ENCODE results near the gene P2RX5.

Gene P2RX5

DNA sequence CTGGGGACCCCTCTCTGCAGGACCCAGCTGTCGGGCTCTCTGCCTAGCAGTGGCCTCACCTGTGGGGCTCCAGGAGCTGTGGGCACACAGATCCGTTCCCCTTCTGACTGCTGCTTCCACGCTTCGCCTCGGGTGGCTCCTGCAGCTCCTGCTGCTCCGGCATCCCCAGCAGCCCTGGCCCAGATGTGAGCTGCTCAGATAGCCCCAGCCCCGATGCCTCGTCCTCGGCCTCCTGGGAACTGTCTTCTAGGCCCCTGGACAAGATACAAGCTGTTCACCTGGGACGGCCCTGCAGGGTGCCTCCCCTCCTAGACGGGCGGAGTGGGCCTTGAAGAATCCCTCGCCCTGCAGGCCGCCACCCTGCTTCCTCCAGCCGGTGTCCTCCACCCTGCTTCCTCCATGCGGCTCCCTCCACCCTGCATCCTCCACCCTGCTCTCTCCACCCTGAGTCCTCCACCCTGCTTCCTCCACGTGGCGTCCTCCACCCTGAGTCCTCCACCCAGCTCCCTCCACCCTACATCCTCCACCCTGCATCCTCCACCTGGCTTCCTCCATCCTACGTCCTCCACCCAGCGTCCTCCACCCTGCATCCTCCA, 16.3 kb downstream of the P2RX5 start:
- no peak for DNase-seq

- no peak for DNase-seq
Measured at GRCh38 chr17:3678821-3679530, 17.0 kb downstream of the P2RX5 start.

GRCh38 chr17:3678095-3678820, 17.7 kb downstream of the P2RX5 start:
- no peak for DNase-seq

DNA sequence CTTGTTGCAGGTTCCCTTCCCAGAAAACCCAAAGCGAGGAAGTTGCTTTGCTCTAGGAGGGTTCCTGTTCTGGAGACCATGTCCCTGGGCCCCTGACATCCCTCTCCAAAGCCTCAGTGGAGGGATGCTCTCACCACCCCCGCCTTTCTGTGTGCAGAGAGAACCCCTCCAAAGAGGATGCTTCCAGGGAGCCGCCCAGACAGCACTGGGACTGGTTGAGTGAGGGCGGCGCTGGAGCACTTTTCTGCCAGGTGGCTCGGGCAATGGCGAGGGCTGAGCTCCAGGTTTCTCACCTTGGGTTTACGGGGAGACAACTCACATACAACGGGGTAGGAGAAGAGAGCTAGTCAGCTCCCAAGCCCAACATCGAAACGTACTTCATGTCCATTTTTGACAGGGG, 20.1 kb downstream of the P2RX5 start:
- no peak for DNase-seq

DNA sequence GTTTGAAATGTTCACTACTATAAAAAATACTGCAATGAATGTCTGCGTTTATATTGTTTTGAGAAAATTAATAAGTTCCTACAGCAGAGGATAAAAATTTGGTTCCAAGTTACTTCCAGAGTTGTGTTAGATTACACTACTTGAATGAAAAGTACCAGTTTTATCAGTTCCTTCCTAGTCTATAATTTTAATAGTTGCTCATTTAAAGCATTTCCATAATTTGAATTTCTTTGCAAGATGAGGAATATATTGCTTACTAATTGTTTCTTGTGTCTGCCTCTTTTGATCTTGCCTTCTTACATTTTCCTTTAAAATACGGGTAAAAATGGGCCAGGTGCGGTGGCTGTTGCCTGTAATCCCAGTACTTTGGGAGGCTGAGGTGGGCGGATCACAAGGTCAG, 23.4 kb downstream of the P2RX5 start:
- DNase-seq: no peak

GRCh38 chr17:3669548-3669947, 26.4 kb downstream of the P2RX5 start:
- no peak for DNase-seq

DNA sequence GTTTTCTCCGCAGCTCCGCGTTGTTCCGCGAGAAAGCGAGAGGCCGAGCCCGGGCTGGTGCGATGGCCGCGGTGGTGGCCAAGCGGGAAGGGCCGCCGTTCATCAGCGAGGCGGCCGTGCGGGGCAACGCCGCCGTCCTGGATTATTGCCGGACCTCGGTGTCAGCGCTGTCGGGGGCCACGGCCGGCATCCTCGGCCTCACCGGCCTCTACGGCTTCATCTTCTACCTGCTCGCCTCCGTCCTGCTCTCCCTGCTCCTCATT, 26.9 kb downstream of the P2RX5 start:
- no peak for DNase-seq

- peak; percentile 98 for DNase-seq
Measured at GRCh38 chr17:3668279-3669084, 27.5 kb downstream of the P2RX5 start, which contains the start of the genes EMC6 and TAX1BP3. Gene EMC6 (plus strand): TSS chr17:3668812. CDS start chr17:3669147, 335 bp downstream. Gene TAX1BP3 (minus strand): TSS chr17:3668578. CDS start chr17:3668526, 52 bp downstream.

GRCh38 chr17:3667366-3668278, 28.3 kb downstream of the P2RX5 start:
- no peak for DNase-seq

DNA sequence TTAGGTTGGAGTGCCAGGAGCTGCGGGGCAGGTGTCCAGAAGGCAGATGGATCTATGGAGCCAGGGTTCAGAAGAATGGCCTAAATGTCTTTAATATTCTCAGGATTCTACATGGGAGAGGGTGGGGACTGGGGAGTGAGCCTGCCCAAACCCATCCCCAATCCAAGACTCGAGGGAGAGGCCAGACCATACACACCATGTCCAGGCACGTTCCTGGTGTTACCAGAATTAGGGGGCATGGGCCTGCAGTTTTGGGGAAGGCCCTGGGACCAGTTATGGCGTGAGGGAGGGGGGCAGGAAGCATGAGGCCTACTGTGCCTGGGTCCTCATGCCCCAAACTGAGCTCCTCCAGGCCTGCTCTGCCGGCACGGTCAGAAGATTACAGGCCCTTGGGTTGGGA, 29.4 kb downstream of the P2RX5 start:
- no peak for DNase-seq

GRCh38 chr17:3665834-3666233, 30.1 kb downstream of the P2RX5 start:
- no peak for DNase-seq

DNA sequence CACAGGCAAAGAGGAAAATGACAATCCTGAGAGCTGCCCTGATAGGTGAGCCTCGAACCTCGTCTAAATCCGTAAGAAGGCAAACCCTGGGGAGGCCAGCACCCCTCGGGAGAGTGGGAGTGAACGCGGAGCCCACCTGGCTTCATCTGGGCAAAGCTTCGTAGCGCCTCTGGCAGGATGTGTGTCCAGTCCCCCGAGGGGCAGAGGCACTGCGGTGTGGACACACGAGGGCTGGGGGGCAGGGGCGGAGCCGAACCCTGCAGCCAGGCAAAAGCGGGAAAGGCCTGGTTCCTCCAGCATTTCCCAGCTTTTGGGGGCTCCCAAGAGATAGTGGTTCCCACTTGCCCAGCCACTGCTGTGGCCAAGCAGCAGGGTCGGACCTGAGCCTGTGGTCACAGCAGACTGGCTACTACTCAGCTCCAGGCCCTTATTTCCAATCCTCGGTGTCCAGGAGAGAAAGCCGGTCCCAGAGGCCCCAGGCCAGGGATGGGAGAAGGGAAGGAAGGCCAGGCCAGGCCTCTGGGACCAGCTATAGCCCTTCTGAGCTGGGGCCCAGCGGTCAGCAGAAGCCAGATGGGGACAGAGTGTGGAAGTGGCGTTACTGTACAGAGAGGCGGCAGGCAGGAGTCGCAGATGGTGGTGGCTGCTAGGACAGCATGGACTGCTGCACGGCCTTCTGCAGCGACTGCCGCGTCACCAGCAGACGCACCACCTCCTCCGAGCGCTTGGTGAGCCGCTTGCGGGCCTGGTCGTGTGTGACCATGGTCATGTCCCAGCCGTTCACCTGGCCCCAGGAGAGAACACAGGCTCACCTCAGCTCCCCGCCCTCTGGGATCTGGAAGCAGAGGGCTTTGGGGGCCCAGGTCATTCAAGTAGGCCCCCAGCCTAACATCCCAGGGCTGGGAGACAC, 32.6 kb downstream of the P2RX5 start:
- DNase-seq: no peak

GRCh38 chr17:3660311-3660891, 35.6 kb downstream of the P2RX5 start:
- DNase-seq: no peak

GRCh38 chr17:3659541-3660111, 36.3 kb downstream of the P2RX5 start:
- DNase-seq: no peak

- DNase-seq: no peak
Measured at GRCh38 chr17:3658784-3659449, 37.0 kb downstream of the P2RX5 start.

DNA sequence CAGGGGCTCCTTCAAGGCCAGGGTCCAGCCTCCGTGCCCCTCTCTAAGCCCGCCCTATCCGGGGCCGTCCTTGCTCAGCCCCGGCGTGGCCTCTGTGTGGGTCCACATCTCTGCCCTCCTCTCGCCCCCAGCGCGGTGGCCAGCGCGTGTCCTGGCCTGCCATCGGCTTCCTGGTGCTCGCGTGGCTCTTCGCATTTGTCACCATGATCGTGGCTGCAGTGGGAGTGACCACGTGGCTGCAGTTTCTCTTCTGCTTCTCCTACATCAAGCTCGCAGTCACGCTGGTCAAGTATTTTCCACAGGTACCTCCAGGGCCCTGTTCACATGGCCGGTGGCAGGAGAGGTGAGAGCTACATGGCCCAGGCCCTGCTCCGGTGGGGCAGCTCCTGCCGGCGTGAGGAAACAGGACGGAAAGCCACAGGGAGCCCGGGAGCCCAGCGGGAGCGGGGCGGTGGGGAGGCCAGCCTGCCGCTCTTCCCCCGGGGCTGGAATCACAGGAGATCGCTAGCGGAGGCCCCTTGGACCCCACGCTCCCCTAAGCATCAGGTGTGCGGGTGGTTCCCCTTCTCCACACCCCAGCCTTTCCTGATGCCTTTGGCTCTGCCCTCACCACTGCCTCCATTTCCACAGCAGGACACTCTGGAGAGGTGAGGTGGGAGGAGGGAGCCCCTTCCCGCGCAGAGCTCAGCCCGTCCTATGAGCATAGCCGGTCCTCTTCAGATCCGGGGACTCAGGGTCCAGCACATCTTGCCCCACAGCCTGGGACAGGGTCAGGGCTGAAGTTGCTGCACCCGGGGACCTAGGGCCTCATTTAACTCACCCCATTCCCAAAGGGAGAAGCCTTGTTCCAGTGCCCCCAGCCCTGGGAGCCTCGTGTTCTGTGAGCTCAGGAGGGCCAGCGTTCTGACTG, 37.8 kb downstream of the P2RX5 start:
- no peak for DNase-seq

GRCh38 chr17:3657588-3657869, 38.4 kb downstream of the P2RX5 start:
- DNase-seq: no peak

- DNase-seq: no peak
Measured at GRCh38 chr17:3656755-3657587, 39.0 kb downstream of the P2RX5 start.
